Suprapubic skin (tissue), 3 donors: ENCODE data around the gene CATSPERD.

Experiments
- POLR2A ChIP-seq, 2 donors: fragments of 450-650 bp; IDR thresholded peaks; one replicate each; pipeline ENCODE4 v1.6.1; 2017; ENCODE audit warnings: antibody characterized with exemption in 2 of 2, mild to moderate bottlenecking in 2 of 2, moderate library complexity in 2 of 2
- TF ChIP-seq, protein P1 (sequence below), 2 donors: fragments of 200-600 bp in 1 of 2; fragments of 450-650 bp in 1 of 2; sonication (generic) in 1 of 2; IDR thresholded peaks; one replicate each; pipeline ENCODE4 v1.5.1; 2016 to 2019; ENCODE audit warnings: antibody characterized with exemption in 2 of 2, mild to moderate bottlenecking in 1 of 2, moderate library complexity in 1 of 2

DNA sequence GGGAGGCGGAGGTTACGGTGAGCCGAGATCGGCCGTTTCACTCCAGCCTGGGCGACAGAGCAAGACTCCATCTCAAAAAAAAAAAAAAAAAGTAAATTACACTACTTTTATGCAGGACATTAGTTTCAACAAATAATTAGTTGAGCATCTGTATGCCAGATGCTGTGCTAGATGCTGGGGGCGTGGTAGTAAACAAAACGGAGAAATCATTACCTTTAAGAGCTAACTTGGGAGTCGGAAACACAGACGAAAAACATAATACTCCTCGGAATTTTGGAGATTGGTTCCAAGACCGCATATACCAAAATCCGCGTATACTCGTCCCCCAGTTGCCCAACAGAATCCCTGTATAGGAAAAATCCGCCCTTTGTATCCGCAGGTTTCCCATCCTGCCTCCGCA lies 71.8 kb downstream of the CATSPERD start:
- TF ChIP-seq POLR2A (IDR thresholded peaks at IDR 0.05) = no peak
- TF ChIP-seq, protein P1, sequence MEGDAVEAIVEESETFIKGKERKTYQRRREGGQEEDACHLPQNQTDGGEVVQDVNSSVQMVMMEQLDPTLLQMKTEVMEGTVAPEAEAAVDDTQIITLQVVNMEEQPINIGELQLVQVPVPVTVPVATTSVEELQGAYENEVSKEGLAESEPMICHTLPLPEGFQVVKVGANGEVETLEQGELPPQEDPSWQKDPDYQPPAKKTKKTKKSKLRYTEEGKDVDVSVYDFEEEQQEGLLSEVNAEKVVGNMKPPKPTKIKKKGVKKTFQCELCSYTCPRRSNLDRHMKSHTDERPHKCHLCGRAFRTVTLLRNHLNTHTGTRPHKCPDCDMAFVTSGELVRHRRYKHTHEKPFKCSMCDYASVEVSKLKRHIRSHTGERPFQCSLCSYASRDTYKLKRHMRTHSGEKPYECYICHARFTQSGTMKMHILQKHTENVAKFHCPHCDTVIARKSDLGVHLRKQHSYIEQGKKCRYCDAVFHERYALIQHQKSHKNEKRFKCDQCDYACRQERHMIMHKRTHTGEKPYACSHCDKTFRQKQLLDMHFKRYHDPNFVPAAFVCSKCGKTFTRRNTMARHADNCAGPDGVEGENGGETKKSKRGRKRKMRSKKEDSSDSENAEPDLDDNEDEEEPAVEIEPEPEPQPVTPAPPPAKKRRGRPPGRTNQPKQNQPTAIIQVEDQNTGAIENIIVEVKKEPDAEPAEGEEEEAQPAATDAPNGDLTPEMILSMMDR (IDR thresholded peaks at IDR 0.05) = no peak
